ENCODE results near the gene TCP10L.

Gene TCP10L

GRCh38 chr21:32560896-32561295, 24.4 kb downstream of the TCP10L start:
- Histone ChIP-seq H3K27me3 (ENCODE audit: insufficient read depth, poor library complexity, severe bottlenecking) (no peaks in the 10 kb centered on the region), H3K4me3 (replicated peaks; ENCODE audit: insufficient read depth, low read length) (no peak overlapping the region), H3K27ac (replicated peaks) (no peak overlapping the region)
- TF ChIP-seq POLR2AphosphoS5 (IDR thresholded peaks at IDR 0.05; ENCODE audit: low read depth) (no peak), REST (IDR thresholded peaks at IDR 0.05; ENCODE audit: insufficient replicate concordance, low read depth) (no peak), GABPA (IDR thresholded peaks at IDR 0.05; ENCODE audit: low read depth) (no peak), SPI1 (IDR thresholded peaks at IDR 0.05; ENCODE audit: borderline replicate concordance, low read depth) (no peak), CTCF (IDR thresholded peaks at IDR 0.05; ENCODE audit: insufficient read depth, low read length) (no peak)
- no peak for DNase-seq (ENCODE audit: low read depth in 1 of 2, low spot score in 1 of 2)

- TF ChIP-seq REST (IDR thresholded peaks at IDR 0.05; ENCODE audit: insufficient replicate concordance, low read depth) (no peak), CTCF (IDR thresholded peaks at IDR 0.05; ENCODE audit: insufficient read depth, low read length) (no peak), POLR2AphosphoS5 (IDR thresholded peaks at IDR 0.05; ENCODE audit: low read depth) (no peak), GABPA (IDR thresholded peaks at IDR 0.05; ENCODE audit: low read depth) (no peak), SPI1 (IDR thresholded peaks at IDR 0.05; ENCODE audit: borderline replicate concordance, low read depth) (no peak)
- H3K4me3 ChIP-seq (replicated peaks; ENCODE audit: insufficient read depth, low read length): no peak overlapping the region
- DNase-seq (ENCODE audit: low read depth in 1 of 2, low spot score in 1 of 2): no peak
- no peaks in the 10 kb centered on the region for H3K27me3 ChIP-seq (ENCODE audit: insufficient read depth, poor library complexity, severe bottlenecking)
- no peak overlapping the region for H3K27ac ChIP-seq (replicated peaks)
Observed at GRCh38 chr21:32559006-32559610, 26.2 kb downstream of the TCP10L start.

GRCh38 chr21:32558106-32558505, 27.2 kb downstream of the TCP10L start:
- TF ChIP-seq POLR2AphosphoS5 (IDR thresholded peaks at IDR 0.05; ENCODE audit: low read depth): no peak
- TF ChIP-seq REST (IDR thresholded peaks at IDR 0.05; ENCODE audit: insufficient replicate concordance, low read depth): no peak
- TF ChIP-seq CTCF (IDR thresholded peaks at IDR 0.05; ENCODE audit: insufficient read depth, low read length): no peak
- TF ChIP-seq SPI1 (IDR thresholded peaks at IDR 0.05; ENCODE audit: borderline replicate concordance, low read depth): no peak
- no peak for TF ChIP-seq GABPA (IDR thresholded peaks at IDR 0.05; ENCODE audit: low read depth)
- DNase-seq (ENCODE audit: low read depth in 1 of 2, low spot score in 1 of 2): no peak
- H3K4me3 ChIP-seq (replicated peaks; ENCODE audit: insufficient read depth, low read length): no peak overlapping the region
- H3K27me3 ChIP-seq (ENCODE audit: insufficient read depth, poor library complexity, severe bottlenecking): no peaks in the 10 kb centered on the region
- H3K27ac ChIP-seq (replicated peaks): no peak overlapping the region
